H1 (cell line): Measurements from ENCODE around the gene KDM4E. TPM values are rescaled to one million over a fixed set of nuclear protein-coding genes. Genes with fewer than 3 reads are reported as not detected.

Experiments used
- ASH2L ChIP-seq: fragments of 200-600, 300-600 bp; sonication (generic); IDR thresholded peaks from one replicate; pipeline ENCODE4 v1.7.1; 2017; ENCODE audit warnings: low read length
- CBX8 ChIP-seq: fragments of 300-800, 300-1000 bp; sonication (generic); IDR thresholded peaks from 2 replicates; pipeline ENCODE4 v1.7.1; 2016; ENCODE audit warnings: low read depth, low read length, borderline replicate concordance
- CHD2 ChIP-seq: IDR thresholded peaks from 2 replicates; pipeline ENCODE4 v1.6.1; 2012; ENCODE audit warnings: low read length, improper control_type of control experiment
- GTF2F1 ChIP-seq: IDR thresholded peaks from 2 replicates; pipeline ENCODE4 v1.6.1; 2012; ENCODE audit warnings: low read depth, low read length, improper control_type of control experiment, borderline replicate concordance
- JUND ChIP-seq: IDR thresholded peaks from 2 replicates; pipeline ENCODE4 v1.6.1; 2011; ENCODE audit warnings: mild to moderate bottlenecking, improper control_type of control experiment, low read length
- NRF1 ChIP-seq: IDR thresholded peaks from 2 replicates; pipeline ENCODE4 v1.6.1; 2011; ENCODE audit warnings: mild to moderate bottlenecking, low read depth, low read length, improper control_type of control experiment
- RBBP5 ChIP-seq: IDR thresholded peaks from 2 replicates; pipeline ENCODE4 v1.7.1; 2012; ENCODE audit warnings: low read depth, mild to moderate bottlenecking, inconsistent platforms, low read length, moderate library complexity, borderline replicate concordance
- TCF12 ChIP-seq: IDR thresholded peaks from 2 replicates; pipeline ENCODE4 v1.6.1; 2011; ENCODE audit warnings: low read depth, mild to moderate bottlenecking, low read length
- polyA plus RNA-seq, 7 experiments: library from polyadenylated mRNA; depleted of rRNA in 3 of 7; stranded (reverse) in 5 of 7; unstranded in 2 of 7; fragments of >200 nt in 5 of 7; fragments of 200-250 nt in 2 of 7; gene quantifications; 1 replicate in 5 of 7; 2 replicates in 1 of 7; 4 replicates in 1 of 7; pipeline versions ENCODE4 v1.2.1 to v1.2.3, GENCODE V29; 2011 to 2013; ENCODE audit warnings: missing spikeins in 2 of 7, mixed read lengths in 2 of 7
- total RNA-seq: library from RNA; stranded (reverse); fragmentation: NEBNext Ultra II Directional; extraction: Animal tissue kit (Norgen Biotek cat#: 25700); gene quantifications from 2 replicates; pipeline ENCODE4 v1.2.1, GENCODE V29; 2021

Gene KDM4E
- total and polyA plus RNA-seq, 2 of the 8 experiments (the other 6 are each of a cell fraction or from before 2014, with no cell fraction given): not detected

DNA sequence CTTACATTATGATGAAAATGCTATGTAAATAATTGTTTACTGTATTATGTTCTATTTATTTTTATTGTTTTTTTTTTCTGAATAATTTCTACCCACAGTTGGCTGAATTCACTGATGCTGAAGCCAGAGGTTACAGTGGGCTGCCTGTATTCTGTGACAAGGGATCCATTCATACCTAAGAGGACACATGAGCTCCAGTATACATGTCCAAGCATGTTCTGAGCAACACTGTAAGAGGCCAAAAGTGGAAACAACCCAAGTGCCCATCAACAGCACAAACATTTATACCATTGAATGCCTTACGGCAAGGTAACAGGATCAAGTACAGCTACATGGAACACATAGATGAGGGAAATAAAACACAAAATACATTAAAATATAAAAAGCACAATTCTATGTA, 40.3 kb downstream of the KDM4E start (continued):
- no peak for TF ChIP-seq RBBP5
- no peak for TF ChIP-seq CBX8
- no peak for TF ChIP-seq GTF2F1
- no peak for TF ChIP-seq JUND
- TF ChIP-seq CHD2: no peak
- no peak for TF ChIP-seq TCF12
- no peak for TF ChIP-seq NRF1
- no peak for TF ChIP-seq ASH2L
